Measurements from ENCODE around the gene ARHGAP20.

Gene ARHGAP20

GRCh38 chr11:110538154-110538553, 174.1 kb downstream of the ARHGAP20 start:
- H3K27ac ChIP-seq (ENCODE audit: low read depth in 2 of 2, low read length in 2 of 2), result no peak overlapping the region
- H3K9me3 ChIP-seq (ENCODE audit: control insufficient read depth in 2 of 2, low read length in 2 of 2), result no peaks in the 10 kb centered on the region
- H3K36me3 ChIP-seq (ENCODE audit: control insufficient read depth in 2 of 2, insufficient read depth in 2 of 2, low read length in 2 of 2), result no peaks in the 10 kb centered on the region
- H3K9ac ChIP-seq (ENCODE audit: low read depth in 1 of 2, low read length in 2 of 2), result no peak overlapping the region
- H3K4me3 ChIP-seq (ENCODE audit: low read length in 2 of 2), result no peak overlapping the region
- H3K4me1 ChIP-seq (ENCODE audit: control insufficient read depth in 2 of 2, insufficient read depth in 2 of 2, low read length in 2 of 2), result no peaks in the 10 kb centered on the region
- peaks cover 0 to 2% of the 10 kb centered on the region in 2 donors for H3K27me3 ChIP-seq (ENCODE audit: control insufficient read depth in 2 of 2, insufficient read depth in 2 of 2, low read length in 2 of 2)

- no peak overlapping the region for H3K27ac ChIP-seq (ENCODE audit: low read depth in 2 of 2, low read length in 2 of 2)
- no peaks in the 10 kb centered on the region for H3K36me3 ChIP-seq (ENCODE audit: control insufficient read depth in 2 of 2, insufficient read depth in 2 of 2, low read length in 2 of 2)
- H3K9me3 ChIP-seq (ENCODE audit: control insufficient read depth in 2 of 2, low read length in 2 of 2), result no peaks in the 10 kb centered on the region
- H3K9ac ChIP-seq (ENCODE audit: low read depth in 1 of 2, low read length in 2 of 2), result no peak overlapping the region
- no peaks in the 10 kb centered on the region for H3K27me3 ChIP-seq (ENCODE audit: control insufficient read depth in 2 of 2, insufficient read depth in 2 of 2, low read length in 2 of 2)
- H3K4me1 ChIP-seq (ENCODE audit: control insufficient read depth in 2 of 2, insufficient read depth in 2 of 2, low read length in 2 of 2), result no peaks in the 10 kb centered on the region
- no peak overlapping the region for H3K4me3 ChIP-seq (ENCODE audit: low read length in 2 of 2)
Observed at GRCh38 chr11:110530900-110531741, 181.1 kb downstream of the ARHGAP20 start.

- H3K9ac ChIP-seq (ENCODE audit: low read depth in 1 of 2, low read length in 2 of 2), result no peak overlapping the region
- H3K4me3 ChIP-seq (ENCODE audit: low read length in 2 of 2), result no peak overlapping the region
- no peaks in the 10 kb centered on the region for H3K9me3 ChIP-seq (ENCODE audit: control insufficient read depth in 2 of 2, low read length in 2 of 2)
- no peaks in the 10 kb centered on the region for H3K36me3 ChIP-seq (ENCODE audit: control insufficient read depth in 2 of 2, insufficient read depth in 2 of 2, low read length in 2 of 2)
- no peaks in the 10 kb centered on the region for H3K4me1 ChIP-seq (ENCODE audit: control insufficient read depth in 2 of 2, insufficient read depth in 2 of 2, low read length in 2 of 2)
- no peaks in the 10 kb centered on the region for H3K27me3 ChIP-seq (ENCODE audit: control insufficient read depth in 2 of 2, insufficient read depth in 2 of 2, low read length in 2 of 2)
- no peak overlapping the region for H3K27ac ChIP-seq (ENCODE audit: low read depth in 2 of 2, low read length in 2 of 2)
Observed at GRCh38 chr11:110529043-110529442, 183.2 kb downstream of the ARHGAP20 start.

GRCh38 chr11:110527146-110527545, 185.1 kb downstream of the ARHGAP20 start:
- Histone ChIP-seq H3K9me3 (ENCODE audit: control insufficient read depth in 2 of 2, low read length in 2 of 2) (no peaks in the 10 kb centered on the region), H3K9ac (ENCODE audit: low read depth in 1 of 2, low read length in 2 of 2) (no peak overlapping the region), H3K4me1 (ENCODE audit: control insufficient read depth in 2 of 2, insufficient read depth in 2 of 2, low read length in 2 of 2) (no peaks in the 10 kb centered on the region), H3K4me3 (ENCODE audit: low read length in 2 of 2) (no peak overlapping the region), H3K27ac (ENCODE audit: low read depth in 2 of 2, low read length in 2 of 2) (no peak overlapping the region), H3K27me3 (ENCODE audit: control insufficient read depth in 2 of 2, insufficient read depth in 2 of 2, low read length in 2 of 2) (no peaks in the 10 kb centered on the region), H3K36me3 (ENCODE audit: control insufficient read depth in 2 of 2, insufficient read depth in 2 of 2, low read length in 2 of 2) (no peaks in the 10 kb centered on the region)

Data from mucosa of rectum (tissue), 2 donors.